ENCODE data around the gene SLC7A5.
A peak's percentile ranks its signal among the peaks of the same experiment; 100 is the strongest.
"Not testable (repeated sequence)": the region's sequence is repeated elsewhere in the genome, so short reads cannot be mapped to it uniquely, and the experiment has no call there.

The SLC7A5 gene

DNA sequence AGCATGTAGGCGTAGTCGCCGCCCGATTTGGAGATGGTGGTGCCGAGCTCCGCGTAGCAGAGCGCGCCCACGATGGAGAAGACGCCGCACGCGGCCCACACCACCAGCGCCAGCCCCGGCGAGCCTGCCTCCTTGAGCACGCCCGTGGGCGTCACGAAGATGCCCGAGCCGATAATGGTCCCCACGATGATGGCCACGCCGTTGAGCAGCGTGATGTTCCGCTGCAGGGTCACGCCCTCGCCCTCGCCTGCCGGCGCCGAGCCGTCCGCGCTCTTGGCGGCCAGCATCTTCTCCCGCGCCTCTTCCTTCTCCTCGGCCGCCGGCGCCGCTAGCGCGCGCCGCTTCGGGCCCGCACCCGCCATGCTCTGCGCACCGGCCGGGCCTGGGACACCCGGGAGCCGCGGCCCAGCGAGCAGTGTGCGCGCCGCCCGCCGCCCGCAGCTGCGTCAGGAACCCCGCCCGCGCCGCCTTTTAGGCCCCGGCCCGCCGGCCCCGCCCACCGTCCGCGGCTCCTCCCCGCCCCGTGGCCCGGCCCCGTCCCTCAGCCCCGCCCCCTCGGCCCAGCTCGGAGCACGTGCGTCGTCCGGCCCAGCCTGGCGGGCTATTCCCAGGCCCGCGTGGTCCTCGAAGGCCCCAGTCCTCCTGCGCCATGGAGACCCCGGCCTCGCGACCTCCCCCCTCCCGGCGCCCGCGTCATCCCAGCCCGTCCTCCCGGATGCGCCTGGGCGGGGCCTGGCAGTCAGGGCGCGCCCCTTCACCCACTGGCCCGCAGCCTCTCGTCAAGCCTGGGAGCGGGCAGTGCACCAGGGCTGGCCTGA is at the start of gene SLC7A5:
Gene SLC7A5 (minus strand): TSS at position 447 of the 818 bp plus-strand sequence. CDS start 85 bp downstream, at position 362.
- peak; percentile 90 for DNase-seq (ENCODE audit: low spot score)

DNA sequence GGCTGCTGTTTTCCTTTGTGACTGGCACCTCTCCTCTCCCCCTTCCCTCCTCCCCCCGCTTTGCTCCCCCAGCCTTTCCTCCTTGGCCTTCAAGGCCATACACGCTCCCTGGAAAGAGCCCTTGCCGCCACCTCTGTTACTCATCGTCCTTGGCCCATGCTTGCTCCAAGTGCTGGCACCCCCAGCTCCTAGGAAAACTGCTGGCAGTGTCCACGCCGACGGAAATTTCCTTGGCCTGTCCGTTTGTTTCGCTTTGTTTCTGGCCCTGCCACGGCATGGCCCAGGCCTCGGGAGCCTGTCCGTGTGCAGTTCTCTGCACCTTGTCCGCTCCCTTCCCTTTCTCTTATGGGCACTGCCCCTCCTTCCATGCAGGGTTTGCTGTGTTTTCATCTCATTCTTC is 49.0 kb upstream of the SLC7A5 start:
- no peak for DNase-seq (ENCODE audit: low spot score)

DNA sequence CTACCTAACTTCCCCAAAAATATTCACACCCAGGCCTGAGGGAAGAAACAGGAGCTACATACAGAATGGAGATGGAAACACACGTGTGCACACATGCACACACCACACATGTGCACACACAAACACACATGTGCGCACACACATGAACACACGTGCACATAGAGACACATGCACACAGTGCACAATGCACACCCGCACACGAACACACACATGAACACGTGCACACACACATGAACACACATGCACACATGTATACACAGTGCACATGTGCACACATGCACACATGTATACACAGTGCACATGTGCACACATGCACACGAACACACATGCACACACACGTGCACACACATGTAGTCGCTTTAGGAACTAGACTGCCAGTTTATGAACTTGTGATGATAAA is 48.2 kb upstream of the SLC7A5 start:
- DNase-seq (ENCODE audit: low spot score), result no peak

DNA sequence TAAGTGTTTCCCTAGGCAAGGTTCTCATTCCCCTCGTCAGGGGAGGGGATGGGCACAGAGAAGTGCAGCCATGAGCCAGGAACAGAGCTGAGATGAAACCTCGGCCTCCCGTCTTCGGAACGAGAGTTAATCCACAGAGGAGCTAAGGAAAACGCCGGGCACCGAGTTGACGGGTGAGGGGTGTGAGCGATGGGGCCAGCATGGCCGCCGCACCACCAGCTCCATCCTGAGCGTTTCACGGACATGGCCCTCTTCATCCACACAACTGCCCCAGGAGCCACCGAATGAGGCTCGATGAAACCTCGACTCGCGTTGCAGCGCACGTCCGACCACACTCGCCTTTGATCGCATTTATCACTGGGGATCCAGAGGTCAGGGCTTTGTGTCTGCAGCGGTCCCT is 45.5 kb upstream of the SLC7A5 start:
- DNase-seq (ENCODE audit: low spot score), result no peak

DNA sequence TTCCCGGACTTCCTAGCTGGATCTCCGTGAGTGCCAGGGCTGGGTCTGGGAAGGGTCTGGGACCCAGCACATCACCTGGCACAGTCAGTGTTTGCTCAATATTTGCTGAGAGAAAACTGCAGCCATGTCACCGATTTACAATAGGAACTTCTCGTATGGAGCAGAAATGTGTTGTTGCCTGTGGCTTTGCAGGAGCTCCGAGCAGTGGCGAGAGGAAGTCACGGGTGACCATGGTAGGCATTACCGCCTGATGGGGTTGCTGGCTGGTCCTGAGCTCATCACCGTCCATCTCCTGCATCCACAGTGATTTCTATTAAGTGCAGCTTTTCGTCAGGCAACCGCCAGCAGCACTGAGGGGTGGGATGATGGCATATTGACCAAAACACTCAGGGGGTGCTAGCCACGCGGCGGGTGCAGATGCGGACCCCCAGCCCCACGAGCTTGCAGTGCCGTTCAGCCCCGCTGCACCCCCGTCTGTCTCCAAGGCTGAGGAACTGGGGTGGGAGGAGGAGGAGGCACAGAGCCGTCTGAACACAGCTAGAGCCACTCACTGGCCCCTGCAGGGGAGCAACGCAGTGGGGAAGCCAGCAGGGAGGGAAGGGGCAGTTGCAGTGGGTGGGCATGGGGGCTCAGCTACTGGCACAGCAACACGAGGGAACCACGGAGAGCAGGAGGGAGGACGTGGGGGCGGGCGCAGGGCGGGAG is 44.9 kb upstream of the SLC7A5 start:
- DNase-seq (ENCODE audit: low spot score), result not testable (repeated sequence)

DNA sequence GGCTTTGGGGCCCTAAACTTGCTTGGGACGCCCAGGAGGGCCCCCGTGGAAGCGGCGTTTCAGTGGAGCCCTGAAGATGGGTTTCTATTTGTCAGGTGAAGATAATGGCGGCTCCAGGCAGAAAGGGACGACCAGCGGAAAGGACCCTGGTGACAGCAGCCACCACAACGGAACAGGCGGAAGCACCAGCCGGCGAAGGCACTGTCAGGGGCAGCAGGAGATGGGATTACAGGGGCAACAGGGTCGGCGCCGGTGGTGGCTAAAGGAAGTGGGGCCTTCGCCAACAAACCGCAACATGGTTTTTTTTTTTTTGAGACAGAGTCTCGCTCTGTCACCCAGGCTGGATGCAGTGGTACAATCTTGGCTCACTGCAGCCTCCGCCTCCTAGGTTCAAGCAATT is 43.4 kb upstream of the SLC7A5 start:
- DNase-seq (ENCODE audit: low spot score), result not testable (repeated sequence)

DNA sequence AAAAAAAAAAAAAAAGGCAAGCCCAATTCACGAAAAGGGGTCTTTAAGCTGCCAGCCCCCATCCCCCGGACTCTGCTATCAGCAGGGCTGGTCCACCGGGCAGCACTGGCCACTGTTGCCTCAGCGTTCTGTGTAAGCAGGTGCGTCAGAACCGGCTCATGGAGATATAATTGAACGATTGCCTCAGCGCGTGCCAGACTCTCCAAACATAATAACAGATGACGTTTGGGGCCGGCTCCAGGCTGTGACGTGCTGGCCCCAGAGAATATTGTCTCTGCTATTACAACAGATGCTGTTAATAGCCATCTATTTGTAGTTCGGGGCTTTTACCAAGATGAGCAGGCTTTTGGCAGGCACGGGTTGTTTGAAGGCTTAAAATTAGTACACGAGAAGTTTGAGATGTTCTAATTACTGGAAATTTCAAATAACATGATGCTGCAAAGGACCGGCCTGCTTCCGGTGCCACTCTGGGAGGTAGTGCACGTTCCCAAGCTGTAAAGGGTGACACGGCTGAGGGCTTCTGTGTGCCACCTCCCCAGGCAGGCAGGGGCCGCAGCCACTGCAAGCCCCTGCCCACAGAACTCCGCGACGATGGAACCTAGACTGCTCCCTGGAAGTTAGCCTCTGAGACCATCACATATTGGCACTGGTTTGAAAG is 41.9 kb upstream of the SLC7A5 start:
- not testable (repeated sequence) for DNase-seq (ENCODE audit: low spot score)

DNA sequence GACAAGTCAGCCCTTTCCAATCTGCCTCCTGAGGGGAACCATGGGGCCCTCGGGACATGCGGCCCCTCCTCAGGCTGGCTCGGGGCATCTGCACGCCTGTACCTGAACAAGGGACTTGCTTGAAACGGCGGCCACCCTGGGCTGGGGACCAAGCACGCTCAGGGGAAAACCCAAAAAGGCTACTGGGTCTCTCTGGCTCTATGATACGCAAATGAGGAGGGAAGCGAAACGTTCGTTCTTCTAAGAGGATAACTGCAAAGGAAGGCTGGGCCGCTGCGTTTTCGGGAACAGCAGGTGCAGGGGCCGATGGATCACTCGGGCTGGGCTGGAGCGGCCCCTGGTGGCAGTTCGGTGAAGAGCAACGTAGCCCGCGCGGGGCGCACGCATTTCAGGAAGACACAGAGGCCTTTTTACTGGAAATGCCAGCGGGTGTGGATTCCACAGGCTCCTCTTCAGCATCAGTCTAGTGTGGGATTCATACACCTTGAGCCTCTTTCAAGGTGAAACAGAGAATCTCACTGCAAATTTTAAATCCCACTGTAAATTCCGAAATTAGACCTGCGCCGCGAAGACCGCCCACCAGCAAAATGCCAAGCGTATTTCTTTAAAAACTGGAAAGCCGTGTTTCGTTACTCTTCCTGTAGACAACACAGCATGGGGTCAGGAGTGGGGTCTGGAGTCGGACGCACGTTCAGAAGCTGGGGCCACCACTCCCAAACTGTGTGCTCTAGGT is 40.1 kb upstream of the SLC7A5 start:
- peak; percentile 86 for DNase-seq (ENCODE audit: low spot score)

DNA sequence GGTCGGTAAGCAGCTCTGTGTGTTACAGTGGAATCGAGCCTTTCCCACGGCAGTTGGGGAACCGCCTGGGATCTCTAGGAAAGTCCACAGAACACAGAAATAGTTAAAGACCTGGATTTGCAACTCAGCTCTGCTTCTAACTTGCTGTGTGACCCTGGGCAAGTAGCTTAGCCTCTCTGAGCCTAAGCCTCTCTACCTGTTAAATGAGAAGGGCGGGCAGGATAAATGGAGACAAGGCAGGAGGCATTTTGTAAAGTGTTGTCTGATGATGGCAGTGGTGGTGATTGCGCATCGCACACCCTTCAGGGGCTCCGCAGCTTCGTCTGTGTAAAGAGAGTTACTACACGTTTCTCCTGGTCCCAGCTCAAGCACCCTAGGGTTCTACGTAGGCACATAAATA is 38.8 kb upstream of the SLC7A5 start:
- DNase-seq (ENCODE audit: low spot score), result not testable (repeated sequence)

DNA sequence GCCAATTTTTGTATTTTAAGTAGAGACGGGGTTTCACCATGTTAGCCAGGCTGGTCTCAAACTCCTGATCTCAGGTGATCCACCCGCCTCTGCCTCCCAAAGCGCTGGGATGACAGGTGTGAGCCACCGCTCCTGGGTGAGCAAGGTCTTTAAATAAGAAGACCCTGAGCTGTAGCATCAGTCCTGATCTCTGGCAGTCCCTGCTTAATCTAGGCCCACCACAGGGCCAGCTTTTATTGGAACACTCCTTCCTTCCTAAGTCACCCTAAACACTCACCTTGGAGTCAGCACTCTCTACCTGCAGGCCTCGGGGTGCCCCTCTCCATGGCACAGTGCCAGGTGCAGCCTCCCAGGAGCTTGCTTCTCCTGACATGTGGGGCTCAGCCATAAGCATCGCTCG is 36.2 kb upstream of the SLC7A5 start:
- DNase-seq (ENCODE audit: low spot score), result not testable (repeated sequence)

DNA sequence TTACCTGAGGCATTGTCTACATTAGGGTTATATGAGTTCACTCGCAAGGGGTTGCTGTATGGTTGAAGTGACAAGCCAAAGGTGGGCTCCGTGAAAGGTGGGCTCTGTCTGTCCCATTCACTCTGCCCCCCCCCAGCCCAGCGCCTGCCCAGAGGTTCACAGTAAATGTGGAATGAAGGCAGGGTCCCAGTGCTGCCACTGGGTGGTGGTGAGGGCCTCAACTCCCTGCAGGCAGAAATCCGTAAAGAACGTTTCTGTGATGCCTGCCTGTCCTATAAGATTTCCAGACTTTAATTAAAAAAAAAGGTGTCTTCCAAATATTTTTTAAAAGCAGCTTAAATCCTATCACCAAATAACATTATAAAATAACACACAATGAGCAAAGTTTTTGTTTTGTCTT is 35.7 kb upstream of the SLC7A5 start:
- not testable (repeated sequence) for DNase-seq (ENCODE audit: low spot score)

DNA sequence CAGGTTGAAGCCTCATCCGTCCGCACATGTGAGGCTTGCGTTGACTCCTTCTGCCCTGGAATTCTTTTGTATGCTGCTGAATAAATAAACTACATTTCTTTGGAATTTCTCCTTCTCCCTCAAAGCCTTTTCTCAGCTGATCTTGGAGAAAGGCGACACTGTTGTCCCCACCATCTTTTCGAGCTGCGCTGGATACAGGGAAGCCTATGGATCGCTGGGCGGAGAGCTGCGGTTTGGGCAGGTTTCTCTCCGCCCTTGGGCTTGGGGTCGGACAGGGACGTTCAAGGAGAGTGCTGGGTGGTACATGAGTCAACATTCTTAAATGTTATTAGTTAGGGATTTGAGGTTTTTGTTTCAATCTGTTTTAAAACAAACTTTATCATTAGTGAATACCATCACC is 31.2 kb upstream of the SLC7A5 start:
- DNase-seq (ENCODE audit: low spot score), result not testable (repeated sequence)

DNA sequence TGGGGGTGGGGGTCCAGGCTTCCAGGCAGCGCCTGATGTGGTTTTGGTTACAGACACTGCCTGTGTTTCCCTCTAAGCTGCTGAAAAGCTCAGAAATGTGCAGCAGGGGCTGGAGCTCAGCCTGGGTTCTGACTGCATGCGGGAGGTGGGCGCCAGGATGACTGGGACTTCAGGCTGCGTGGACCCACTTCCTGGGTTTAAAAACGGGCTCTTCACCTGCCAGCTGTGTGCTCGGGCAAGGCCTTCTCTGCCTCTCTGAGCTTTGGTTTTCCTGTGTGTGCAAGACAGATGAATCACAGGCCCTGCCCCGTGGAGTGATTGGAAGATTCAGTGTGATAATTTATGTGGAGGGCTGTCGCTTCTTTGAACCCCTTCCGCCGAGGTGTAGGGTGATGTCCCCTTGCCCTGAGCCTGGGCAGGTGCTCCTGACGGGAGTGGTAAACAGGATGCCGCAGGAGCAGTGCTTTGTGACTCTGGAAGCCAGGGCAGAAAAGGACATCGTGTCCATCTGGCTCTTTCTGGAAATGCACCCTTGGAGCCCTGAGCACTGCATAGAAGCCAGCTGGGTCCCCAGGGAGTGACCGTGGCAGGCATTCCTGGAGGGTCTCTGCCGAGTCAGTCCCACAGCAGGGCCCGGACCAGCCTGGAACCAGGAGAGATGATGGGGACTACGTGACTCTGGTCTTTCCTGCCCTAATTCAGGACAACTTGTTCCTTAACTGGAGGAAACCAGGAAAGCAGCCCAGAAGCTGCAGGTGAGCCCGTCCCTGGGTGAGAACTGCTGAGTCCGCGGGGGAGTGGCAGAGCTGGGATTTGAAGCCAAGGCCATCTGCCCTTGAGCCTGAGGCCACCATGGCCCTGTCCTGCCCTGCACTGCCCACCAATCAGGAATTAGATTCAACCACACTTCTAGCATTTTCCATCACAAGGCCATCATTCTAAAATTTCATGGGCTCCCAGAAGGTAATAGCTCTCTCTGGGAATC is 28.5 kb upstream of the SLC7A5 start:
- no peak for DNase-seq (ENCODE audit: low spot score)

DNA sequence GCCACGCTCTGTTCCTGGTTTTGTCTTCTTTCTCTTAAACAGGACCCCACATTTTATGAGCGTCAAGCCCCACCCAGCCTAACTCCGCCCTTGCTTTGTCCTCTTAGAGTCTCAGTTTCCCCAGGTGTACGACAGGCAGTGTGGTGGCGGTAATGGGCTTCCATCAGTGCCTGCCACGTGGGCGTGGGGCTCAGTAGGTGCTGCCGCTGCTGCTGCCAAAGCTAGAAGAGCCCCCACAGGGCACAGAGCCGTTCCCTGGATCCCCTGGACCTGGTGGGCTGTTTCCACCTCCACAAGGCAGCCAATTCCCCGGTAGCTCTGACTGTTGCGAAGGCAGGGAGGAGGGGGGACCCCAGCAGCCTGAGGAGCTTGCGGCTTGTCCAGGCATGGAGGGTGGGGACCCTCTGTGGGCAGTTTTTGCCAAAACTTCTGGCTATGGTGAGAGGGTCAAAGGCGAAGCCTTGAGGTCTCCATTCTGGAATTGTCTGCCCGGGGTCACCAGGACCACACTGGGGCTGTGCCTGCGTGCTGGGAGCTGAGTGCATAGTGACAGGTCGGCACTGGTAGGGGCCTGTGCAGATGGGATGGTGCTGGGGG is 27.7 kb upstream of the SLC7A5 start:
- not testable (repeated sequence) for DNase-seq (ENCODE audit: low spot score)

DNA sequence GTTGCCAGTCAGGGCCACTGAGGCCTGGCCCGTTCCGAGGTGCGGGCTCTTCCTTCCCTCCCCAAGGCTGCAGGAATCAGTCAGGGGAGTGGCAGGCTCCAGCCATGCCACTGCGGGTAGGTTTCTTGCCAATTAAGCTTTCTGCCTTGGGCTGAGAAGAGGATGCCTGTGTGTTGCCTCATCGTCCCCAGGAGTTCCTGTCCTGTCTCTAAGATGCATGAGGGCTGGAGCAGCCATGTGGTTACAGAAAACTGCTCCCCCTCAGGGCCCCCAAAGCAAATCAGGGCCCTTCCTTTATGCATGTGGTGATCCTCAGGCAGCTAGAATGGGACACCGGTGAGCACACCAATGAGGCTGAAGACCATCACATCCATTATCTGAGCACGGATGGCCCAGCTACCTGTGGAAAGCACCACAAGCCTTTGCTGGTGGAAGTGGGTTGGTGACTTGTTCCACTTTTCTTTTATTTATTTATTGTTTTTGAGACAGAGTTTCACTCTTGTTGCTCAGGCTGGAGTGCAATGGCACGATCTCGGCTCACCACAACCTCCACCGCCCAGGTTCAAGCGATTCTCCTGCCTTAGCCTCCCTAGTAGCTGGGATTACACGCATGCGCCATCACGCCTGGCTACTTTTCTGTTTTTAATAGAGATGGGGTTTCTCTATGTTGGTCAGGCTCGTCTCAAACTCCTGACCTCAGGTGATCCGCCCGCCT is 27.0 kb upstream of the SLC7A5 start:
- DNase-seq (ENCODE audit: low spot score), result not testable (repeated sequence)

DNA sequence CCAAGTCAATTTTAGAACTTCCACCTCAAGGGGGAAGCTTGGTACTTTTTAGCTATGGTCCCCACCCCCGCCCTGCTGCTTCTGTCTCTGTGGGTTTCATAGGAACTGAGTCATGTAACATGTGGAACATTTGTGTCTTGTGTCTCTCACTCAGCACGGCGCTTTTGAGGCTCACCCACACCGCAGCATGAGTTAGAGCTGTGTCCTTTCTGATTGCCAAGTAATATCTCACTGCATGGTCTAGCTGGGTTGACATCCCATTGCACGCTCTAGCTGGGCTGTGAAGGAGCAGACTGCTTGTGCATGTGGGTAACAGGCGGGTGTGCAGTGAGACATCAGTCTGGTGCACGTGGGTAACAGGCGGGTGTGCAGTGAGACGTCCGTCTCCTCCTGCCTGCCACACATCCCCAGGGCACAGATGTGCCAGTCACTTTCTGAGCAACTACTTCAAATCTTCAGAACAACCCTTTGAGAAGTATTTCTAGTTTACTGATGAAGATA is 26.4 kb upstream of the SLC7A5 start:
- no peak for DNase-seq (ENCODE audit: low spot score)

DNA sequence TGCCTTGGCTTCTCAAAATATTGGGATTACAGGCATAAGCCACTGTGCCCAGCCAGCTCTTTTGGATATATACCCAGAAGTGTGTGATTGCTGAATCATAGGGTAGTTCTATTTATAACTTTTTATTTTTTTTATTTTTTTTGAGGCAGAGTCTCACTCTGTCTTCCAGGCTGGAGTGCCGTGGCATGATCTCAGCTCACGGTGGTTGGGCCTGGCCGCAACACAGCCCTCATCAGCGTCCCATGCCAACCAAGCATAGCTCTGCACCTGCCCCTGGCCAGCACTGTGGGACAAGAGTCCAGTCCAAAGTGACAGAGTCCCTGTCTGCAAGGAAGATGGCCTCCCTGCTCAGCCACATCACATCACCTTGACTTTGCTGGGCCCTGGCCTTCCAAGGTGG is 24.7 kb upstream of the SLC7A5 start:
- not testable (repeated sequence) for DNase-seq (ENCODE audit: low spot score)

DNA sequence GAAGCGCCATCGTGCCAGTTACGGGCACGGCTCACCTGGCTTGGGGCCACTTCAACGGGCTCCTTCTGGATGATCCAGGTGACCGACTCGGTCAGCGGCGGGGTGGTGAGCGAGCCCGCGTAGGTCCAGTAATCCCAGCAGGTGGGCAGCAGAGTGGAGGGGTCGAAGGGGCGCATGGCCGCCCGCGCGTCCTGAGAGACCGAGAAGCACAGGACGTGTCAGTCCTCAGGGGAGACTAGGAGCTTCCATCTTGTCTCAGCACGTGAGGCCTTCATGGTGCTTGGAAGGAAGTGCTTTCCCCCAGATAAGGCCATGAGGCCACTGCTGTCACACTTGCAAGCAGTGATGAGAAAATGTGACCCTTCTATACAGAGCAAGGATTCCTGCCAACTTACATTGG is 22.5 kb upstream of the SLC7A5 start:
- no peak for DNase-seq (ENCODE audit: low spot score)

DNA sequence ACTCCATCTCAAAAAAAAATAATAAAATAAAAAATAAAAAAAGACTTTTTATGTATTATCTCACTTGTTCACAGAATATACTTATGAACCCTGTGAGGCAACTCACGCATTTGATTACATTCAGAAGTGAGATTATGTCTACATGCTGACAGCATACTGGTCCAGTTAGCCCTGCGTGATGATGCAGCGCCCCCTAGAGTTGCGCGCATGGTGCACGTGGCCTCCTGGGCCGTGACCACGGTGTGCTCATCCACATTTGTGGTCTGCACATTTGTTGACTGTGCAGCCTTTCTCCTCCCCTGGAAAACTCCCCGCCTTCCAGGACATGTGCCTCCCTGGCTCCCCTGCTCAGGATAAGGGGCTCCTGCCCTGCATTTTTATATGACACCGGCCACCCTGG is 20.5 kb upstream of the SLC7A5 start:
- DNase-seq (ENCODE audit: low spot score), result not testable (repeated sequence)

DNA sequence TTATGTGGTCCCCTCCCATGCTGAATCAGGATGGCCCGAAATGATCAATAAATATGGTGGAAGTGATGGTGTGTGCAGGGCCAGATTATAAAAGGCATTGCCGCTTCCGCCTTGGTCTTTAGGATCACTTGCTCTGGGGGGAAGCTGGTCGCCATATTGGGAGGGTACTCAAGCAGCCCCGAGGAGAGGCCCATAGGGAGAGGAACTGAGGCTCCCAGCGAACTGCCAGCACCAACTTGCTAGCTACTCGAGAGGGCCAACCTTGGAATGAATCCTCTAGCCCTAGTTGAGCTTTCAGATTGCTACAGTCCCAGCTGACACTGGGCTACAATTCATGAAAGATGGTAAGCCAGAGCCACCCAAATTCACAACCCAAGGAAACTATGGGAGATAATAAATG is 19.0 kb upstream of the SLC7A5 start:
- DNase-seq (ENCODE audit: low spot score), result not testable (repeated sequence)

All from ecto neural progenitor cell (in vitro differentiated cells).